Measurements from ENCODE around the gene KDM8.

Gene KDM8

GRCh38 chr16:27179500-27180072, 23.7 kb upstream of the KDM8 start:
- intact Hi-C loops (cut with micrococcal nuclease) = loop anchor here (1.0 to 10.0 kb wide), 3 partner anchors 45 to 278 kb away; no protein-coding TSS in a partner anchor
- Mint-ChIP-seq H3K4me1 (ENCODE audit: low read depth) (peaks cover 17% of the 10 kb centered on the region), H3K4me3 (no peak overlapping the region), H3K36me3 (ENCODE audit: low read depth) (no peaks in the 10 kb centered on the region), H3K27me3 (peaks cover 14% of the 10 kb centered on the region), H3K27ac (peak overlapping the region; percentile 9), H3K9me3 (peaks cover 7% of the 10 kb centered on the region)

GRCh38 chr16:27181019-27181790, 22.1 kb upstream of the KDM8 start:
- peaks cover 14% of the 10 kb centered on the region for H3K27me3 Mint-ChIP-seq

GRCh38 chr16:27182906-27183405, 20.4 kb upstream of the KDM8 start:
- Mint-ChIP-seq H3K27me3 (peaks cover 14% of the 10 kb centered on the region), H3K9me3 (peaks cover 7% of the 10 kb centered on the region), H3K4me3 (no peak overlapping the region), H3K27ac (no peak overlapping the region), H3K36me3 (ENCODE audit: low read depth) (no peaks in the 10 kb centered on the region), H3K4me1 (ENCODE audit: low read depth) (peaks cover 23% of the 10 kb centered on the region)
- intact Hi-C loops (cut with micrococcal nuclease) = no loop called here

More at GRCh38 chr16:27181019-27181790, 22.1 kb upstream of the KDM8 start:
- no peak overlapping the region for H3K4me3 Mint-ChIP-seq
- H3K36me3 Mint-ChIP-seq (ENCODE audit: low read depth) = no peaks in the 10 kb centered on the region
- peaks cover 7% of the 10 kb centered on the region for H3K9me3 Mint-ChIP-seq
- peak overlapping the region; percentile 4 for H3K27ac Mint-ChIP-seq
- intact Hi-C loops (cut with micrococcal nuclease) = no loop called here
- H3K4me1 Mint-ChIP-seq (ENCODE audit: low read depth) = peaks cover 23% of the 10 kb centered on the region

- Mint-ChIP-seq H3K27me3 (peaks cover 31% of the 10 kb centered on the region), H3K36me3 (ENCODE audit: low read depth) (no peaks in the 10 kb centered on the region), H3K4me1 (ENCODE audit: low read depth) (peaks cover 6% of the 10 kb centered on the region), H3K9me3 (peaks cover 7% of the 10 kb centered on the region), H3K27ac (no peak overlapping the region), H3K4me3 (no peak overlapping the region)
- intact Hi-C loops (cut with micrococcal nuclease) = no loop called here
Measured at GRCh38 chr16:27185776-27186130, 17.6 kb upstream of the KDM8 start.

GRCh38 chr16:27188633-27189032, 14.7 kb upstream of the KDM8 start:
- peaks cover 6% of the 10 kb centered on the region for H3K4me1 Mint-ChIP-seq (ENCODE audit: low read depth)

GRCh38 chr16:27189335-27189972, 13.9 kb upstream of the KDM8 start:
- Mint-ChIP-seq H3K27ac (no peak overlapping the region), H3K36me3 (ENCODE audit: low read depth) (no peaks in the 10 kb centered on the region), H3K4me1 (ENCODE audit: low read depth) (peaks cover 6% of the 10 kb centered on the region), H3K4me3 (no peak overlapping the region), H3K27me3 (peaks cover 23% of the 10 kb centered on the region), H3K9me3 (no peaks in the 10 kb centered on the region)
- intact Hi-C loops (cut with micrococcal nuclease) = no loop called here

More at GRCh38 chr16:27188633-27189032, 14.7 kb upstream of the KDM8 start:
- Mint-ChIP-seq H3K36me3 (ENCODE audit: low read depth) (no peaks in the 10 kb centered on the region), H3K27ac (no peak overlapping the region), H3K4me3 (no peak overlapping the region), H3K27me3 (peaks cover 20% of the 10 kb centered on the region), H3K9me3 (no peaks in the 10 kb centered on the region)
- intact Hi-C loops (cut with micrococcal nuclease) = no loop called here

GRCh38 chr16:27190316-27190871, 12.9 kb upstream of the KDM8 start:
- no peak overlapping the region for H3K4me3 Mint-ChIP-seq
- H3K27ac Mint-ChIP-seq = no peak overlapping the region
- no peaks in the 10 kb centered on the region for H3K9me3 Mint-ChIP-seq
- H3K4me1 Mint-ChIP-seq (ENCODE audit: low read depth) = no peaks in the 10 kb centered on the region
- peaks cover 32% of the 10 kb centered on the region for H3K27me3 Mint-ChIP-seq
- intact Hi-C loops (cut with micrococcal nuclease) = no loop called here
- no peaks in the 10 kb centered on the region for H3K36me3 Mint-ChIP-seq (ENCODE audit: low read depth)

GRCh38 chr16:27191352-27191924, 11.9 kb upstream of the KDM8 start:
- intact Hi-C loops (cut with micrococcal nuclease) = no loop called here
- Mint-ChIP-seq H3K9me3 (no peaks in the 10 kb centered on the region), H3K27me3 (peaks cover 41% of the 10 kb centered on the region), H3K4me1 (ENCODE audit: low read depth) (no peaks in the 10 kb centered on the region), H3K36me3 (ENCODE audit: low read depth) (no peaks in the 10 kb centered on the region), H3K27ac (no peak overlapping the region), H3K4me3 (no peak overlapping the region)

- H3K27ac Mint-ChIP-seq = no peak overlapping the region
- H3K36me3 Mint-ChIP-seq (ENCODE audit: low read depth) = no peaks in the 10 kb centered on the region
- H3K4me3 Mint-ChIP-seq = no peak overlapping the region
- H3K4me1 Mint-ChIP-seq (ENCODE audit: low read depth) = peaks cover 7% of the 10 kb centered on the region
- peaks cover 53% of the 10 kb centered on the region for H3K27me3 Mint-ChIP-seq
- intact Hi-C loops (cut with micrococcal nuclease) = no loop called here
- H3K9me3 Mint-ChIP-seq = no peaks in the 10 kb centered on the region
Measured at GRCh38 chr16:27193300-27193990, 9.9 kb upstream of the KDM8 start.

- intact Hi-C loops (cut with micrococcal nuclease) = no loop called here
- Mint-ChIP-seq H3K27ac (no peak overlapping the region), H3K9me3 (no peaks in the 10 kb centered on the region), H3K27me3 (peaks cover 42% of the 10 kb centered on the region), H3K4me3 (no peak overlapping the region), H3K4me1 (ENCODE audit: low read depth) (peaks cover 21% of the 10 kb centered on the region), H3K36me3 (ENCODE audit: low read depth) (no peaks in the 10 kb centered on the region)
Measured at GRCh38 chr16:27195076-27195741, 8.1 kb upstream of the KDM8 start.

- peaks cover 30% of the 10 kb centered on the region for H3K4me1 Mint-ChIP-seq (ENCODE audit: low read depth)
- H3K27ac Mint-ChIP-seq = no peak overlapping the region
- intact Hi-C loops (cut with micrococcal nuclease) = no loop called here
- peaks cover 40% of the 10 kb centered on the region for H3K27me3 Mint-ChIP-seq
- no peak overlapping the region for H3K4me3 Mint-ChIP-seq
- no peaks in the 10 kb centered on the region for H3K9me3 Mint-ChIP-seq
- no peaks in the 10 kb centered on the region for H3K36me3 Mint-ChIP-seq (ENCODE audit: low read depth)
Measured at GRCh38 chr16:27195941-27196595, 7.3 kb upstream of the KDM8 start.

- intact Hi-C loops (cut with micrococcal nuclease) = no loop called here
- Mint-ChIP-seq H3K4me3 (no peak overlapping the region), H3K36me3 (ENCODE audit: low read depth) (no peaks in the 10 kb centered on the region), H3K4me1 (ENCODE audit: low read depth) (peaks cover 30% of the 10 kb centered on the region), H3K27ac (peak overlapping the region; percentile 51), H3K27me3 (peaks cover 40% of the 10 kb centered on the region), H3K9me3 (no peaks in the 10 kb centered on the region)
Measured at GRCh38 chr16:27197004-27197403, 6.3 kb upstream of the KDM8 start.
